ENCODE data around the gene CCDC91.

CCDC91 gene, protein sequence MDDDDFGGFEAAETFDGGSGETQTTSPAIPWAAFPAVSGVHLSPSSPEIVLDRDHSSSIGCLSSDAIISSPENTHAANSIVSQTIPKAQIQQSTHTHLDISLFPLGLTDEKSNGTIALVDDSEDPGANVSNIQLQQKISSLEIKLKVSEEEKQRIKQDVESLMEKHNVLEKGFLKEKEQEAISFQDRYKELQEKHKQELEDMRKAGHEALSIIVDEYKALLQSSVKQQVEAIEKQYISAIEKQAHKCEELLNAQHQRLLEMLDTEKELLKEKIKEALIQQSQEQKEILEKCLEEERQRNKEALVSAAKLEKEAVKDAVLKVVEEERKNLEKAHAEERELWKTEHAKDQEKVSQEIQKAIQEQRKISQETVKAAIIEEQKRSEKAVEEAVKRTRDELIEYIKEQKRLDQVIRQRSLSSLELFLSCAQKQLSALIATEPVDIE

DNA sequence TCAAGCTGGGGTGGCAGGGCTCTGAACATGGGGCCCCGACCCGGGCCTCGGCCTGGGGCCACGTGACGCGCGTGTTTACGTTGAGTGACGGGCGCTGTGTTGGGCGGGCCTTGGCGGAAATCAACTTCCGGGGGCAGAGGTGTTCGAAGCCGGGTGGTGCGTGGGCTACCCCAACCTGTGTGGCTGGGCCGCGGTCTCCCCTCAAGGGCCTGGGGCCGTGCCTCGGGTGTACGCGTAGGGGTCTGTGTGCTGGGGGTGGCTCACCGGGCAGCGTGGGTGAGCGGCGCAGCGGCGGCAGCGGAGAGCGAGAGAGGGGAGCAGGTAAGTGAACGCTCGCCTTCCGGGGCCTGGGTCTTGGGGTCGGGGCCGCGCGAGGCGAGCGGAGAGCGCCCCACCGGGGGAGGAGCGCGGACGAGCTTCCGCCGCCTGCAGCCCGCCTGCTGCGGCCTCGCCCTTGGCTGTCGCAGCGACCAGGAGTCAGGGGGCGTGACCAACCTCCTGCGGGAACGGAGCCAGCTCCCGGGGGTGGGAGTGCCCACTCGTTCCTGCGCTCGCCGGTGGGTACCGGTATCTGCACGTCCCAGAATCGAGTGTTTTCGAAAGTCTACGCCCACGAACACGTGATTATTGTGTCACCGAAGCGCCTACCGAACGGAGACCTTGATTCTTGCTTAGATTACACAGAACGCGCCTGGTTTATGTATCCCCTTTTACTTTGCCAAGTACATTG is at the start of gene CCDC91:
Gene CCDC91 (plus strand): TSS at position 136 of the 730 bp plus-strand sequence. CDS start 66,760 bp downstream, outside the sequence.
- peak; percentile 87 for DNase-seq (ENCODE audit: low spot score)

- no peak for DNase-seq (ENCODE audit: low spot score)
These were observed 46.2 kb upstream of the CCDC91 start for GRCh38 chr12:28144059-28144458.

GRCh38 chr12:28144532-28144931 is 45.7 kb upstream of the CCDC91 start:
- DNase-seq (ENCODE audit: low spot score) = no peak

DNA sequence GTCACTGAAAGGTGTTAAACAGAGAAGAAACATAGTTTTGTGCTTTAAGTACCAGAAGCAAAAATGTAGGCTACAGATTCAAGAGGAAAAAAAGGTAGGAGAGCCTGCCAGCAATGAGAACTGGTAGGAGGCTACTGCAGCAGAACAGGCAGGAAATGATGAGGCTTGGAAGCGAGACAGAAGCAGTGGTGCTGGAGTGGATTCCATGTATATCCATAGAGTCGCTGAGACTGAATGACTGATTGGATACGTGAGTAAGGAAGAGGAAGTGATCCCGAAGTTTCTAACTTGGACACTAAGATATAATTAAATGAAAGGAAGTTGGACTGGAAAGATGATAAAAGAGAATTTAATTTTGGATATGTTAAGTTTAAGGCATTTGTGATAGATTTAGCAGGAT is 45.0 kb upstream of the CCDC91 start:
- peak; percentile 2 for DNase-seq (ENCODE audit: low spot score)

- no peak for DNase-seq (ENCODE audit: low spot score)
These were observed 41.0 kb upstream of the CCDC91 start for GRCh38 chr12:28149279-28149678.

- no peak for DNase-seq (ENCODE audit: low spot score)
These were observed 33.9 kb upstream of the CCDC91 start for GRCh38 chr12:28156362-28156761.

GRCh38 chr12:28156804-28157203 is 33.5 kb upstream of the CCDC91 start:
- DNase-seq (ENCODE audit: low spot score) = no peak

- DNase-seq (ENCODE audit: low spot score) = no peak
These were observed 31.9 kb upstream of the CCDC91 start for GRCh38 chr12:28158353-28158752.

GRCh38 chr12:28159688-28160087 is 30.6 kb upstream of the CCDC91 start:
- DNase-seq (ENCODE audit: low spot score) = no peak

- no peak for DNase-seq (ENCODE audit: low spot score)
These were observed 28.6 kb upstream of the CCDC91 start for GRCh38 chr12:28161697-28162096.

- no peak for DNase-seq (ENCODE audit: low spot score)
These were observed 27.6 kb upstream of the CCDC91 start for GRCh38 chr12:28162697-28163096.

- DNase-seq (ENCODE audit: low spot score) = peak; percentile 77
These were observed 25.5 kb upstream of the CCDC91 start for GRCh38 chr12:28164644-28165275.

DNA sequence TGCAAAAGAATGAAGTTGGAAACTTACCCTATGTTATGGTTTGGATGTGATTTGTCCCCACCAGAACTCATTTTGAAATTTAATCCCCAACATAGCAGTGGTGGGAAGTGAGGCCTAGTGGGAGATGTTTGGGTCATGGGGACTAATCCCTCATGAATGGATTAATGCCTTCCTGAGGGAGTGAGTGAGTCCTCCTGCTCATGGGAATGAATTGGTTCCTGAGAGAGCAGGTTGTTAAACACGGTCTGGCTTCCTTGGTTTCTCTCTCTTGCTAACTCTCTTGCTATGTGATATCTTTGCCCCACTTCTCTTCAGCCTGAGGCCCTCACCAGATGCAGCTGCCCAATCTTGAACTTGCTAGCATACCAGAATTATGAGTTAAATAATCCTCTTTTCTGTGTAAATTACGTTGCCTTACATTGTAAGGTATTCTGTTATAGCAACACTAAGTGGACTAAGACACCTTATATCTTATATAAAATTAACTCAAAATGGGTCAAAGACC is 22.2 kb upstream of the CCDC91 start:
- no peak for DNase-seq (ENCODE audit: low spot score)

GRCh38 chr12:28171356-28172060 is 18.7 kb upstream of the CCDC91 start:
- DNase-seq (ENCODE audit: low spot score) = no peak

GRCh38 chr12:28172434-28173030 is 17.7 kb upstream of the CCDC91 start:
- peak; percentile 64 for DNase-seq (ENCODE audit: low spot score)

DNA sequence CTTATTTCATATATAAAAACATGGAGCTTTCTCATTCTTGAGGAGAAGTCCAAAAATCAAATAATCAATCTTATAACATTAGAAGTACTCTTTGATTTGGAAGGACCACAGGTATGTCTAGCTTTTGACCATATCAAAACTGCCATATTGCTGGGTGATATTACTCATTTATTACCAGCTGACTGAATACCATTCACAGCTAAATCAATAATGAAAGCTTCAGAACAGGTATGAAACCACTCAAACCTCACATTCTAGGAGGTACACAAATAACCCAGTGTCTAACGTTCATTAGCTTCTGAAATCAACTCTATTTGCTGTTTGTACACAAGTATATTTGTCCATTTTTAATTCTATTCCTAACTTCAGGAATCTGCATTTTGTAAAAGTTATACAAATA is 16.8 kb upstream of the CCDC91 start:
- no peak for DNase-seq (ENCODE audit: low spot score)

DNA sequence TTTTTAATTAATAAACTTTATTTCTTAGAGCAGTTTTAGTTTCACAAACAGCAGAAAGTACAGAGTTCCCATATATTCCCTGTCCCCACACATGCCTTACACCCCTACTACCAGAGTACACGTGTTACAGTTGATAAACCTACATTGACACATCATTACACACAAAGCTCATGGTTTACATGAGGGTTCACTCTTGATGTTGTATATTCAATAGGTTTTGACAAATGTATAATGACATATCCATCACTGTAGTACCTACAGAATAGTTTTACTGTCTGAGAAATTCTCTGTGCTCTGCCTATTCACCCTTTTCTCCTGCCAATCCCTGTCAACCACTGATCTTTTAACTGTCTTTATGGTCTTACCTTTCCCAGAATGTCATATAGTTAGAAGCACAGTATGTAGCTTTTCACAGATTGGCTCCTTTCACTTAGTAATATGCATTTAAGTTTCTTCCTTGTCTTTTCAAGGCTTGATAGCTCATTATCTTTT is 15.1 kb upstream of the CCDC91 start:
- no peak for DNase-seq (ENCODE audit: low spot score)

DNA sequence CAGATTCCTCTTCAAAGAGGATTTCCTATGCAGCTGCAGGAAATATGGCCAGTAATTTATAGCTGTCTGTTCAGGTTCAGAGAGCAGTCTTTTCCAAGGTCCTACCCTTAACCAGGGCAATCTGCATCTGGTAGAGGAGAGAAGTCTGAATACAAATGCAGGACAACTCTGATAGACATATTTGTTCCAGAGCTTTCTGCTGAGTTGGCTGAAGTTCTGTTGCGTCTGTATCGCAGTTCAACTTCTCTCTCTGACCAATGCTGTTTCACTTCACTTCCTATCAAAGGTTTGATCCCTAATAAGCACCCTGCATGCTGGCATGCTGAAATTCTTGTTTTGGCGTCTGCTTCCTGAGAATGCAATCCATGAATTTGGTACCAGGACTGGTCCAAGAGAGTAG is 14.0 kb upstream of the CCDC91 start:
- DNase-seq (ENCODE audit: low spot score) = no peak

DNA sequence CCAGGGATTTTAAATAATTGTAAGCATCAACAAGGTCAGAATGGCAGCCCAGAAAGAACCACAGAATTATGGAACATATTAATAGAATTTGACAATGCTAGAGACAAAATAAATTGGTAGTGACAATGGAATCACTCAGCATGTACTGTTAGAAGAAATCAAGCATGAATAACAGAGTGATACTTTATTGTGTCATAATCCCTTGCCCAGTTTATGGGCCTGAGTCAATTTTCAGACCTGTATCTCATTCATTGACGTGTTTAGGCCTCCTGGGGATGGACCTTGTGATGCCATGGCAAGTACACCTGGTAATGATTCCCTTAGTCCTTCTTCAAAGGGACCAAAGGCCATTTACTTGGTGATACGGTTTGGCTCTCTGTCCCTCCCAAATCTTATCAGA is 12.8 kb upstream of the CCDC91 start:
- DNase-seq (ENCODE audit: low spot score) = peak; percentile 14

DNA sequence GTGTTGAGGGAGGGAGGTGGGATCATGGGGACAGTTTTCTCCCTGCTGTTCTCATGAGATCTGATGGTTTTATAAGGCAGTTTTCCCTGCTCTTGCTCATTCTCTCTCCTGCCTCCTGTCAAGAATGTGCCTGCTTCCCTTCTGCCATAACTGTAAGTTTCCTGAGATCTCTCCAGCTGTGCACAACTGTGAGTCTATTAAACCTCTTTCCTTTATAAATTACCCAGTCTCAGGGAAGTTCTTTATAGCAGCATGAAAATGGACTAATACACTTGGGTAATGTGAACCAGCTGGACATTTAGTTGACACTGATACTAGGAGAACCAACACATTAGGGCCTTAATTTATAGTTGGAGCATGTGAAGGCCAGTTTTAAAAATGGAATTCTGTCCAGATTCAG is 12.4 kb upstream of the CCDC91 start:
- DNase-seq (ENCODE audit: low spot score) = no peak

GRCh38 chr12:28178775-28179174 is 11.5 kb upstream of the CCDC91 start:
- DNase-seq (ENCODE audit: low spot score) = no peak
